T-helper 22 cell (primary cell): ENCODE data around the gene PXN.
"Not testable (repeated sequence)": the region's sequence is repeated elsewhere in the genome, so short reads cannot be mapped to it uniquely, and the experiment has no call there.

Experiments used
- DNase-seq: peaks from one replicate; pipeline ENCODE4 v3.0.0-alpha.2; 2020; ENCODE audit warnings: low read depth

The PXN gene

DNA sequence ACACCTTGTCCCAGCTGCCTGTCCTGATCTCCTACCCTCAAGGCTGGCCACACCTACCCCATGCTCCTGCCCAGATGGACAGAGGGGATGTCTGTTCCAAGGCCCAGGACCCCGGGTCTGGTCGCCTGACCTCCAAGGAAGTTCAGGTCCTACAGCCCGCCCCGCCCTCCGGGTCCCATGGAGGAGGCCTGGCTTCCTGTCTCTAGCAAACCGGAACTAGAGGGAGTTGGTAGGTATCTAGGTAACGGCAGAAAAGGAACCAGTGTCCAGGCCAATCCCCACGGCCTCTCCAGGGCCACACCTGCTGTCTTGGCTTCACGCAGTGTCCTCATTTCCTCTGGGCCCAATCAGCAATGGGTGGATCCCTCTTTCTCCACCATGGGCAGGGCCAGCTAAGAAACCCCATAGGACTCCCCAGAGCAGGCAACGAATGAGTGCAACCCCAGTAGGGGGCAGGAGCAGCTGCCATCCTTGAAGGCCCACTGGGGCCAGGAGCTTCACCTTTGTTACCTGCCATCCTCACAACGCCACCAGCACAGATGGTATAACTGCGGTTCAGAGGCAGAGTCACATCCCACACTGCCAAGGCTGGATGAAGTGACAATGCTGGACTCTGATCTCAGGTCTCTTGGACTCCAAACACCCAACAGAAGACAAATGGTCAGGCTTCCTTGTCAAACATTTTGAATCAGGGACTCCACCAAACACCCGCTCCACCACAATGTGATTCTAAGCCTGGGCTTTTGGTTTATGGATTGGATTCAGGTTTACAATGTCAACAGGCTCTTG is 39.5 kb downstream of the PXN start:
- no peak for DNase-seq

DNA sequence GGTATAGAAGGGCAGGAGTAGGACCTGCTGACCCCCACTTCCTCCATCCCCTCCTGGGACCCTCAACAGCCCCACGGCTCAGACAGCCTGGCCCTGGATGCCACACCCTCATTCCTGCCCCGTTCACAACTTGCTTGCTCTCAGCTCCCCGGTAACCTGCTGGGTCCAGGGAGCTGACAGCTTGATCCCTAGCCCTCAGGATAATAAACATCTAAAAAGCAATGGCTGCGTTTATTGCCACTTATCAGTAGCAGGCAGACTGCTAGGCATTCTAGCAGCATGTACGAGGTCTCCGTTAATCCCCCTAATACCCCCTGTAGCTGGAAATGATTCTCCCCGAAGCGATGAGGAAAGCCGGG is 40.4 kb downstream of the PXN start:
- no peak for DNase-seq

DNA sequence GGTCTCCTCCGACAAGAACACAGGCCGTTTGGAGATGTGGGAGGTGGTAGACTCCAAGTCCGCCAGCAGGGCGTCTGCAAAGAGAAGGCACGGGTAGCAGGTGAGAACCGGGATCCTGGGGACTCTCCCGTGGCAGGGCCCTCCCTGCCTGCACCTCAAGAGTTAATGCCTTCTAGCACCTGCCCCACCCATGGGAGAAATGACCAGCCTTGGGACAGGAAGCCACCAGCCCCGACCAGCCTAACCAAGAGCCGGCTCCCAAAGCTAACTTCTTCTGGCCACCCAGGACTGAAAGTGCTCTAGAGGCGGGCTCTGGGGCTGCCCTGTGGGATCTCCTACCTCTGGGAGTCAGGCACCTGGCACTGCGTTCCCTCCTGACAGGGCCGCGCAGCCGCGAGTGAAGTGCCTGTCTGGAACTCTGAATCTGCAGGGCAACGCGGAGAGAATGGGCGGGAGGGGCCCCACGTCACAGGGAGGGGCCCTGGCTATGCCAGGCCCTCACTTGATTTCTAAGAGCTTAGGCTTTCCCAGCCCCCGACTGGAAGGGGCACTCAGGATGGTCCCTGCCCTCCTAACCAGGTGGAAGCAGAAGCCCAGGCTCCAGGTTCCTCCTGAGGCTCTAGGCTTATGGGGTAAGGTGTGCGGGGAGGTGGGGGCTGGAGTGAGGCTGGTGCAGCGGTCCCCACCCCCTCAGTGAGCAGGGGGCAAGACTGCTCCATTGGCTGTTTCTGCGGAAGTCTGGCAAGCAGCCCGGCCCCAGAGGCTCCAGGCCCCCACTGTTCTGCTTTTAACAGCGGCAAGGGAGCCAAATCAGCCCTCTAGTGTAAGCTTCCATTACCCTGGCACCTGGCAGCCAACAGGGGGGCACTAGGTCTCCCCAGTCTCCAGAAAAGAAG is 41.0 kb downstream of the PXN start:
- no peak for DNase-seq

DNA sequence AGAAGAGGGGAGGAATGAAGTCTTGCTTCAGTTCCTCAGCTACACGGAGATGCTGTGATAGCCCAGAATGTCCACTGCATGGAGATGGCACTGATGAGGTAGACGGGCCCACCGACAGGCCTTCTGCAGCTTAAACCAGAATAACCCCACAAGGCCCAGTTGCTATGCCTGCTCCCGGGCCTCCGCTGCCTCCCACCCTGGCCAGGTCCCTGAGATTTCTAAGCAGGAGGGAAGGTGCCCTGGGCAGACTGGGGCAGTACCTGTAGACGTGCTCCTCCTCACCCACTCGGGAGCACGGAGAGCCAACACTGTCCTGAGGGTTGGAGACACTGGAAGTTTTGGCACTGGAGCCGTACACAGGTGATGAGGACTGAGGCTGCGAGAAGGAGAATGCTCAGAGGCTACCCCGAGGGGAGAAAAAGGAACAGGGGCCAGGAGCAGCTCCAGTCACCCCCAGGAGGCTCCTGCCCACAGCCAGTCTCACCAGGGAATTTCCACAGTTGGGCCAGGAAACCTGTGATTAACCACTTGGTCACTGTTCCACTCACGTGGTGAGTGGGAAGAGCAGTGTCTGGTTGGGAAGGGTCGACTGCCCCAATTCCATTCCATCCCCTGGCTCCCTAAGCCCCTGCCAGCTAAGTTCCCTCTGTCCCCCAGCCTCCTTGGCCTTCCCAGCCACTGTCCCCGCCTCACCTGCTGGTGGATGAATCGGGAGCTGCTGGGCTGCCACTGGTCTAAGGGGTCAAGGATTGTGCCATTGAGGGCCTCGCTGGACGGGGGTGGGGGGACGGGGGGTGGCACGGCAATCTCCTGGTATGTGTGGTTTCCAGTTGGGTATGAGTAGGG is 41.8 kb downstream of the PXN start:
- no peak for DNase-seq

DNA sequence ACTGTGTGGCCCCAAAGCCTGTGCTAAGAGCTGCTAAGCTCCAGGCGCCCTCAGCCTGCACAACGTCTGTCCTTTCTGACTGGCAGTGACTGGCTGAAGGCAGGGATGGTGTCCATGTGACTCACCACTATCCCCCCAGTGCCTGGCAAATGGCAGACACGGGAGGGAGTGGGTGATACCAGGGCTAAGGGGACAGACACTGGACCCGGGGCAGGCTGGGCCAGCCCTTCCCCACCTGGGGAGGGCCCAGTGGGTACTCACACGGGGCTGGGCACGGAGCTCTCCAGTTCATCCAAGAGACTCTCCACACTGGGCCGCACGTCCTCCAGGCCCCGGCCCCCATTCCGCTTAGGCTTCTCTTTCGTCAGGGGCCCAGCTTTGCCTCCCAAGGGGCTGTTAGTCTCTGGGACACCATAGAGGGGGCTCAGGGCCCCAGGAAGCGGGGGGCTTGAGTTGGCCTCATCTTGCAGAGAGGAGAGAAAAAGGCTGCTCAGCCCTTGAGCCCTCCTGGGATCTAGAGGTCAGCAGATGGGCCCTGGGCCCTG is 43.2 kb downstream of the PXN start:
- no peak for DNase-seq

DNA sequence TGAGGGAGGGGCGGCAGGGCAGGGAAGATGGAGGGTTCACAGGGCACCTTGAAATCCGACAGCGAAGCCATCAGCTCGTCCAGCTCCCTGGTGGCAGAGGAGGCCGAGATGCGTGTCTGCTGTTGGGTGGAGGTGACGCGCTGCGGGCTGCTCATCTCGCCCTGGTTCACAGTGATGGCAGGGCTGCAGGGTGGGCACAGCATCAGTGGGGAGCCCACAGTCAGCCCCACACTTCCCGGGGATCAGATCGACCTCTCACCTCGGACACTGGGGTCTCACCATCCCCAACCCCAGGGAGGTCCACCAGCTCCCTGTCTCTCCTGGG is 44.0 kb downstream of the PXN start:
- no peak for DNase-seq

DNA sequence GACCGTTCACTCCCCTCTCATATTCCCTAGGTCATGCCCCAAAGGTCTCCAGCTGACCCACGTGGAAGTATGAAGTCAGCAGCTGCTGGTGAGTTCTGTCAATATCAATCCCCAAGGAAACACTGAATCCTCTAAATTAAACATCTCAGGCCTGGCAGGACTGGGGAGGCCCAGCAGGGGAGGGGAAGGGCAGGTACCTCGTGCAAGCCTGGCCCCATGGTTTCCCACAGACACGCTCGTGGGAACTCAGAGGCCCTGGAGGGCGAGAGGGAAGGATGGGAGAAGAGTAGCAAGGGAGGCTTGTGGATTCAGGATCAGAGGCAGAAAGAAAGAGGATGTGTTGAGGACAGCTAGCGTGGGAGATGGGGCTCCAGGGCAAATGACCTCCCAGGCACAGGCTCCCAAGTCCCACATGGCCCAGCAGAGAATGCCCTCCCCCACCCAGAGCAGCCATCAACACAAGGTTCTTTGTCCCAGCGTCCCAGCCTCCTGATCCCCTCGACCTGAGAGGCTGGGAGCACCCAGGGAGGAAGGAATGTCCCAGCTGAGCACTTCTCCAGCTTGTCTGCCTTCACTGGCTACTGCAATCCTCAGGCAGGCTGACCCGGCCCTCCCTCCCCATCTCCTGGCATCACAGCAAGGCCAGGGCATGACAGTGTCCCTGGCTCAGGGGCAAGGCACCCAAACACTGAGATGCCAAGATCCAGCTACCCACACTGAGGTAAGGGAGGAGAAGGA is 44.5 kb downstream of the PXN start:
- no peak for DNase-seq

DNA sequence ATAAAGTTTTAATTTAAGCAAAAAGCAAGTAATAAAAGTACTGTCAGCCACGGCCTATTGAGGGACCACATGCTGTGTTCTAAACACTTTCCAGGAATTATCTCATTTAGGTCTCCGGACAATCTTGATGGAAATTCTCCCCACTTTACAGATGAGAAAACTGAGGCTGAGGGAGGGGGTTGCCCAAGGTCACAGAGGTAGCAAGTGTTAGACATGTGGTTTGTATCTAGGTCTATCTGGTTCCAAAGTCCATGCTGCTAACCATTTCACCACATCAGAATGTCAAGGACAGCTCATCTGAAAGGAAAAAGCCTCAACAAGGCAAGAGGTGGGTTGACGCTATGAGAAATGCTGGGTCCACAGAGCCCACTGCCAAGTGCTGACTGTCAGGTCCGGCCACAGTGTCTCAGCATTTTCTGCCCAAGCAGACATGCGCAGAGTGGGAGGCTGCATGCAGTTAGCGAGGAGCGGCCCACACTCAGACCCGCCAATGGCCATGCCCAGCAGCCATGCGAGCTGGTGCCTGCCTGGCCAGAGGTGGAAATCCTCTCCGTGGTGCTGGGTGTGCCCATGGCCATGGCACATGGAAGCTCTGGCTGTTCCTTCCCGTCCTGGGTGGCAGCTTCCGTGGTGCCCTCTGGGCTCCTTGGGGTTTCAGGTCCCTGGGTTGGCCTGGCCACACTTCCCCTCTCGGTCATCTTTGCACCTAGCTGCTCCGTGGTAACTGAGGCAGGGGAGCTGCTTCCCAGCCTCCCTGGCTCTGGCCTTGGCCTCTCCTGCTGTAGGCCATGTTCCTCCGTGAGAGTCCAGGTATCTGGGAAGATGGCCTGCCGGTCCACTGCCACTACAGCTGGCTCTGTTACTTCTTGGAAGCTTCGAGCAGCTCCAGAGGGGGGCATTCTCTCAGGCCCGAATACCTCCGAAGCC is 46.6 kb downstream of the PXN start:
- DNase-seq, result no peak

DNA sequence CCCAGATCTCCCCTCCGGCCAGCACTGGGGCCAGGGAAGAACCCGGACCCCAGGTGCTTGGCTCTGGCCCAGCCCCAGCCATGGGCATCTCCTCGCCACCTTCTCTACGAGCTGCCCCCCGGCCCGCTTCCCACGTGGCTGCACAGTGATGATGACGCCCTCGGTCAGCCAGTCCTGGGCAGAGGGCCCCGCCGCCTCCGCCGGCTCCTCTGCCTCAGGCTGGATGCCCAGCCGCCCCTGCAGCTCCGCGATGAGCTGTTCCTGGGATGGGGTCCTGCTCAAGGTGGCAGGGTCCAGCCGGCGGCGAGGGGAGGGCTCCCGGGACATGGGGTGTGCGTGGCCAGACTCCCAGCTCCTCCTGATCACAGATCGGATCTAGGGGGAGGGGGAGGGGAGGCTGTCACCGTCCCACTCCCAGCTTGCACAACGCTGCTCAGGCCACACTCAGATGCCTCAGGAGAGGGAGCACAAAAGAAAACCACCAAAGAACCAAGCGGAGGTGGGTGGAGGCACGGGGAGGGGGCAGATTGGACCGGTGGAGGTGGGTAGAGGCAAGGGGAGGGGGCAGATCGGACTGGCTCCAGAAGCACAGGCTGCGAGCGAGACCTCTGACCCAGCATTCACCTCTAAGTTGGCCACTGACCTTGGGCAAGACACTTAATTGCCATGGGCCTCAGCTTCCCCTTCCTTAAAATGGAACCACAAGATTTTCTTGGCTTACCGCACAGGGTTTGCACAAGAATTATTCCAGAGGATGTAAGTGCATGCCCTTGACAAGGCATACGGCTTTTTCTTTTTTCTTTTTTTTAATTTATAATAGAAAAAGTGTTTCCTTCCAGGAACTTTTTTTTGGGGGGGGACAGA is 48.6 kb downstream of the PXN start:
- DNase-seq, result no peak

DNA sequence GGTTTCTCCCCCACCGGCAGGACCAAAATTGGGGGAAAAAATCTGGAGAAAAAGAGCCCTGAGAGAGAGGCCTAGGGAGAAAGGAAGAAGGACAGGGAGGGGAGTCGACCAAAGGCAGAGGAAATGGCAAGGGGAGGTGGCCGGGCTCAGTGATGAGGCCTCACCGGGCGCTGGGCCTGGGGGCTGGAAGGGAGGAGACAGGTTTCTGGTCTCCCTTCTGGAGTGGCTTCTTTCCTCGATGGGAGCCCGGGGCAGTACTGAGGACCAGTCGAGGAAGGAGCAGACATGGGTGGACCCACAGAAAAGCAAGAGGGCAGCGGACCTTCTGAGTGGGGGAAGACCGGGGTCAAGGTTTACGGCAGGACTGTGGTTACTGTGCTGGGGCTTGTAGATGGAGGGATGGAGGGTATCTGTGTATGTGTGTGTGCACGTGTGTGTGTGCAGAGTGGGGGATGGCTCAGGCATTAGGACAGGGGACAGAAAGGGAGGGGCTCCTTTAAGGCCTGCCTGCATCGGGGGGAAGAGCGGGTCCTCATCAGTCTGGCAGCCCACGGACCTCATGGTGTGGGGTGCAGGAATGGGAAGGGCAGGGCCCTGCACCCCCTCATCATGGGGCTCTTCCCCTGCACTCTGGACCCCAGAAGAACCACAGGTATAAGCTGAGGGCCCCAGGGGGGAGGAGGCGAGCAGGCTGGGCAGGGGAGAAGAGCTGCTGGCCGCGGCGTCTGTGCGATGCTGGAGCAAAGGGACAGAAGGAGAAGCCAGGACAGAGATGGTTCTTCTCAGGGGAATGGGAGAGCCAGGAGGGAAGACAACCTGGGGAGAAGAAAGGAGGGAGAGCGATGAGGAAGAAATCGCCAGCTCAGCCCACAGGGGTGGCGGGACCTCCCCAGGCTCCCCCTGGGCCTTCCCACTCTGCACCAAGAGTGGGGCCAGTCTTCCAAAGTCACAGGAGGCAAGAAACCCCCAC is 49.5 kb downstream of the PXN start:
- DNase-seq, result no peak

DNA sequence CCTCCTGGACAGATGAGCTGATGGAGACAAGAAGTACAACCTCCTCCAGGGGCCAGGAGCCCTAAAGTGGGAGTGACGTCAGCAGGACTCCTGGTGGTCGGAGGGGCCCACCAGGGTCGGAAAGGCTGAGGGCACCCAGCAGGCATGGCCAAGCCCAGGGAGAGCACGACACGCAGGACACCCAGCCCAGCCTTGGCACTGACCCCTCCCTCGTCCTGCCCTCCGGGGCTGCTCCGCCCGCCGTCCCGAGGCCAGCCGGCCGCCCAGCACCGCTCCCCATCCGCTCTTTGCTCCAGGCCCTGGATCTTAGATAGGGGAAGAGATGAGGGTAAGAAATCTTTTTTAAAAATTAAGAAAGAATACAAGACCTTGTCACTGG is 50.2 kb downstream of the PXN start:
- DNase-seq, result no peak

DNA sequence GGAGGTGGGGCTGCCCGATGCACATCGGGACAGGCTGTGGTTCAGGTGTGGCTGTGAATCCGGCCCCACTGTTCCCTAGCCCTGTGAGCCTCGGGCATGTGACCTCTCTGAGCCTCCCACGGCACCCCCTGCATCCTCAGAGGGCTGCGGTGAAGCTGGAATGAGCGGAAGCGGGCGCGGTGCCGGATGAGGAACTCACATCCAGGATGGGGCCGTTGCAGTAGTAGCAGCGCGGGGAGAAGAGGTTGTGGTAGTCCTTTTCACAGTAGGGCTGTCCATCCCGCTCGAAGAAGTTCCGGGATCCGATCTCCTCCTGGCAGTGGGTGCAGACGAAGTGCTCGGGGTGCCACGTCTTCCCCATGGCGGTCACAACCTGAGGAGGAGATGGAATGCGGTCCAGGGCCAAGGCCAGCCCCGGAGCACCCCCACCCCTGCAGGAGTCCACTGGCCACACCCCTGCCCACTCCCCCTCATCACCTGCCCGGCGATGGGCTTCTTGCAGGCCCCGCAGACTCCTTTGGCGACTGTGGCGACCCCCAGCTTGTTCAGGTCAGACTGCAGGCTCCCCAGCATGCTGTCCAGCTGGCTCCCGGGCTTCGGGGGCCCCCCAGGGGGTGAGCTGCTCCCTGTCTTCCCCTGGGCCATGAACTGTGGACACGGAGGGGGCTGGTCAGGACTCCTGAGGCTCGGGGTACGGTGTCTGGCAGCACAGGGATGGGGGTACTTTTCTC is 50.7 kb downstream of the PXN start:
- no peak for DNase-seq

DNA sequence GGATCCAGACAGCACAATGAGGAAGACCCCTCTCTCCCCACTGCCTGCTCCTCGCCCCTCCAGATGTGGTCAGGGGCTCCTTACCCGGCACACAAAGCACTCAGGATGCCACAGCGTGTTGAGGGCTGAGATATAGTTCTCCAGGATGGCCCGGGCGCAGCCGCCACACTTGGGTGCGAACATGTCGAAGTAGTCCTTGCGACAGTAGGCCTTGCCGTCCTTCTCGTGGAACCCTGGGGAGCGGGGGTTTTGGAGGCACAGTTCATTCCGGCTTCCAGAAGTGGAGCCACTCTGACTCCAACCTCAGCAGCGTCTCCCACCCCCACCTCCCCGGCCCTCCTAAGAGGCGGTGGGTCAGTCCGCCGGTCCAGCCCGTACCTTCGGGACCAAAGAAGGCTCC is 51.8 kb downstream of the PXN start:
- no peak for DNase-seq

DNA sequence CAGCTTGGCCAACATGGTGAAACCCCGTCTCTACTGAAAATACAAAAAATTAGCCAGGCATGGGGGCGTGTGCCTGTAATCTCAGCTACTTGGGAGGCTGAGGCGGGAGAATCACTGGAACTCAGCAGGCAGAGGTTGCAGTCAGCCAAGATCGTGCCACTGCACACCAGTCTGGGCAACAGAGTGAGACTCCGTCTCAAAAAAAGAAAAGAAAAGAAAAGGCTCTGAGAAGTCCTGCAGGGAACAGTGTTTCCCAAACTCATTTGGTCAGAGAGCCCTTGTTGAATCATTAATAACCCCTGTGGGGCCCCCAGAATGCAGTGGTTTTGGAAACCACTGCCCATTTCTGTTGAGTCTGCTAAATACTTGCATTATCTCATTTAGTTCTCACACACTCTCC is 52.3 kb downstream of the PXN start:
- DNase-seq, result not testable (repeated sequence)

DNA sequence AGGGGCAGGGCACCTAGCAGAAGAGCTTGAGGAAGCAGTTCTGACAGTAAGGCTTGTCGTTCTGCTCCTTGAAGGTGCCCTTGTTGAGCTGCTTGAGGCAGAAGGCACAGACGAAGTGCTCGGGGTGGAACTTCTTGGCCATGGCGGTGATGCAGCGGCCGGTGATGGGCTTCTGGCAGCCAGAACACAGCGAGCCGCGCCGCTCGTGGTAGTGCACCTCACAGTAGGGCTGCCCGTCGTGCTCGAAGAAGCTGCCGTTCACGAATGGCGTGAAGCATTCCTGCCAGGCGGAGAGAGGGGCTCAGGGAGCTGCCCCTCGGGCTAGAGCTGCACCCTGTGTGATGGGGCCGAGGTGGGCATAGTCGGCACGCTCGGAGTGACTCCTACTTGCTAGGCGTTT is 53.2 kb downstream of the PXN start:
- DNase-seq, result no peak

DNA sequence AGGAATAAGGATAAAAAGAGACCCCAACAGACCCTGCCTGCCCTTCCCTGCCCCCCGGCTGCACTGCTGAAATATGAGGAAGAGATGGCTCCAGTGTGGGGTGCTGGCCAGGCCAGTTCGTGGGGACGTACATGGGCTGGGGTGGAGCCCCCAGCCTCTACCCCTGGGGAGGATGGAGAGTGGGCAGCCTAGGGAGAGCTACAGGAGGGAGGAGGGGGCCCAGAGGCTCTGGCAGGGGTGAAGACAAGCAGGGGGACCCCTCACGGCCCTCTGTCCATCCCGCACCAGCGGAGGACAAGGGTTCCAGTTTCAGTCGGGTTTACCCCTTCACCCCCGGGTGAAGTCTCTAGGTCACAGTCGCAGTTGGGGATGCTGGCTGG is 53.6 kb downstream of the PXN start:
- DNase-seq, result no peak

DNA sequence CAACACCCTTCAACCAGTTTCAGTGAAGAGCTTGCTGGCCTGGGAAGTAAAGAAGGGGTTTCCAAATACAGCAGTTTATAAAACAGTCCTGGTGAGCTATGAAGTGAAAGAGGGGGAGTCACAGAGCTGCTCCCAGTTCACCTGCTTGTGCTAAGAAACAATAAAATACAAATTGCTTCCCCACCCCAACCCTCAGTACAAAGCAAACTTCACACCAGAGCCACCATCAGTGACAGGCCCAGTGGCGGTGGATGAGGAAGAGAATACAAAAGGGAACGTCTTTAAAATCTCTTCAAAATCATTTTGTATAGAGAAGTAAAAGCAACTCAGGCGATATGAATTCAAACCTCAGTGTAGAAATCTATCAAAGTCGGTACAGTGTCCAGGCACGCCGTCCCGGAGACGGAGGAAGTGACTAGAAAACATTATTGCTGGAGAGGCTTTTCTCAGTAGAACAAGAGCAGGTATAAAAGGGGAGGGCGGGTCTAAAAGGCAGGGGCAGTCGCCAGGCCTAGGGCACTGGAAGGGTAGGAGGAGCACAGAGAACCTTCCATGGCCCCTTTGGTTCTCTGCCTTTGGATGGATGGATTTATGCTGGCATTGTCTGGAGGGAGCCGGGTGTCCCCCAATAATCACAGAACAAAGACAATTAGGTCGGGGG is 54.2 kb downstream of the PXN start:
- no peak for DNase-seq
